OCI-LY1 (cell line): ENCODE measurements around the gene NFIA.

Experiments
- CTCF ChIP-seq: fragments of 200-600 bp; sonication (generic), shearing (Covaris generic); IDR thresholded peaks from 2 replicates; pipeline ENCODE4 v1.5.1; 2017; ENCODE audit warnings: mild to moderate bottlenecking, antibody characterized with exemption, low read length, moderate library complexity, mixed read lengths
- EZH2 ChIP-seq: fragments of 200-600 bp; sonication (generic), shearing (Covaris generic); IDR thresholded peaks from 2 replicates; pipeline ENCODE4 v1.8.0; 2017; ENCODE audit warnings: borderline replicate concordance, mixed run types, mild to moderate bottlenecking, antibody characterized with exemption, low read length, moderate library complexity, mixed read lengths

- no peak for TF ChIP-seq EZH2
- TF ChIP-seq CTCF: no peak
Observed at GRCh38 chr1:61504305-61504704, 421.9 kb downstream of the NFIA start.
